Measurements from ENCODE around the gene SLC16A4.

The SLC16A4 gene

GRCh38 chr1:110321045-110321444 lies 69.8 kb downstream of the SLC16A4 start:
- DNase-seq = no peak

GRCh38 chr1:110320168-110320518 lies 70.7 kb downstream of the SLC16A4 start:
- DNase-seq = no peak

GRCh38 chr1:110319332-110320167 lies 71.3 kb downstream of the SLC16A4 start:
- no peak for DNase-seq

GRCh38 chr1:110318046-110318445 lies 72.8 kb downstream of the SLC16A4 start:
- no peak for DNase-seq

- DNase-seq = no peak
Measured at GRCh38 chr1:110316735-110317134, 74.1 kb downstream of the SLC16A4 start.
